Measurements from ENCODE around the gene EEA1. TPM values are rescaled to one million over a fixed set of nuclear protein-coding genes. Genes with fewer than 3 reads are reported as not detected.
A peak's percentile ranks its signal among the peaks of the same experiment; 100 is the strongest.

The EEA1 gene
- total RNA-seq, 1 experiment from 2014 or later = 27.4 TPM

DNA sequence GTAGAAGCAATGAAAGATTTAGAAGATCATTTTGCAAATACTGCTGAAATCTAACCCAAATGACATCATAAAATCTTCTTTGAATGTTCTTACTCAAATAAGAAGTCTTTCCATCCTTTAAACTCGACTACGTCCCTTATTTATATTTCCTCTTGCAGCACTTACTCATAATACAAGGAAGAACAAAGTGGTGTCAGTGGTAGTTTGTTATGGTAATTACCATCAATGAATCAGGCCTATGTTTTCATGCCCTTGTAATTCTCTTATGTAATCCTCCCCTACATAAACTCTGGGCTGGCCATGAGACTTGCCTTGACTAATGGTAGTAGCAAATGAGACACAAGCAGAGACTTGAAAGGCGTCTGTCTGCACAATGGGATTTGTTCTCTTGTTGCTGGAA is 17.0 kb downstream of the EEA1 start:
- intact Hi-C loops (cut with micrococcal nuclease; ENCODE audit: unreplicated experiment) = no loop called here
- no peak for DNase-seq
- H3K9me3 Mint-ChIP-seq (ENCODE audit: low read depth, unreplicated experiment) = peaks cover 2% of the 10 kb centered on the region
- CTCF ChIA-PET = no interaction called here
- H3K27ac Mint-ChIP-seq (ENCODE audit: unreplicated experiment) = peak overlapping the region; percentile 40
- no TSS peak for BruUV-seq (replicated peaks)
- TF ChIP-seq, protein P1, sequence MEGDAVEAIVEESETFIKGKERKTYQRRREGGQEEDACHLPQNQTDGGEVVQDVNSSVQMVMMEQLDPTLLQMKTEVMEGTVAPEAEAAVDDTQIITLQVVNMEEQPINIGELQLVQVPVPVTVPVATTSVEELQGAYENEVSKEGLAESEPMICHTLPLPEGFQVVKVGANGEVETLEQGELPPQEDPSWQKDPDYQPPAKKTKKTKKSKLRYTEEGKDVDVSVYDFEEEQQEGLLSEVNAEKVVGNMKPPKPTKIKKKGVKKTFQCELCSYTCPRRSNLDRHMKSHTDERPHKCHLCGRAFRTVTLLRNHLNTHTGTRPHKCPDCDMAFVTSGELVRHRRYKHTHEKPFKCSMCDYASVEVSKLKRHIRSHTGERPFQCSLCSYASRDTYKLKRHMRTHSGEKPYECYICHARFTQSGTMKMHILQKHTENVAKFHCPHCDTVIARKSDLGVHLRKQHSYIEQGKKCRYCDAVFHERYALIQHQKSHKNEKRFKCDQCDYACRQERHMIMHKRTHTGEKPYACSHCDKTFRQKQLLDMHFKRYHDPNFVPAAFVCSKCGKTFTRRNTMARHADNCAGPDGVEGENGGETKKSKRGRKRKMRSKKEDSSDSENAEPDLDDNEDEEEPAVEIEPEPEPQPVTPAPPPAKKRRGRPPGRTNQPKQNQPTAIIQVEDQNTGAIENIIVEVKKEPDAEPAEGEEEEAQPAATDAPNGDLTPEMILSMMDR (IDR thresholded peaks at IDR 0.05; ENCODE audit: unreplicated experiment) = no peak
- no peak overlapping the region for H3K4me3 Mint-ChIP-seq (ENCODE audit: low read depth, unreplicated experiment)
- H3K27me3 Mint-ChIP-seq (ENCODE audit: unreplicated experiment) = no peaks in the 10 kb centered on the region
- peaks cover 8% of the 10 kb centered on the region for H3K4me1 Mint-ChIP-seq (ENCODE audit: low read depth, unreplicated experiment)
- no peaks in the 10 kb centered on the region for H3K36me3 Mint-ChIP-seq (ENCODE audit: insufficient read depth, unreplicated experiment)

DNA sequence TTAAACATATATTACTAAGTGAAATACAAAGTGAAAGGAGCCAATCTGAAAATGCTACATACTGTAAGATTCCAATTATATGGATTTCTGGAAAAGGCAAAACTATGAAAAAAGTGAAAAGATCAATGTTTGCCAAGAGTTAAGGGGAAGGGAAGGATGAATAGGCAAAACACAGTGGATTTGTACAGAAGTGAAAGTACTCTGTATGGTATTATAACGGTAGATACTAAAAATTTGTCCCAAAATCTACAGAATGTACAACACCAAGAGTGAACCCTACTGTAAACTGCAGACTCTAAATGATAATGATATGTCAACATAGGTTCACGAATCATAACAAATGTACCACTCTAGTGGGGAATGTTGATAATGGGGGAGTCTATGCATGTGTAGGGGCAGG is 17.8 kb downstream of the EEA1 start:
- no peak overlapping the region for H3K27ac Mint-ChIP-seq (ENCODE audit: unreplicated experiment)
- H3K27me3 Mint-ChIP-seq (ENCODE audit: unreplicated experiment) = no peaks in the 10 kb centered on the region
- peaks cover 8% of the 10 kb centered on the region for H3K4me1 Mint-ChIP-seq (ENCODE audit: low read depth, unreplicated experiment)
- DNase-seq = no peak
- TF ChIP-seq, protein P1 (IDR thresholded peaks at IDR 0.05; ENCODE audit: unreplicated experiment) = no peak
- peaks cover 2% of the 10 kb centered on the region for H3K9me3 Mint-ChIP-seq (ENCODE audit: low read depth, unreplicated experiment)
- no TSS peak for BruUV-seq (replicated peaks)
- CTCF ChIA-PET = interaction anchor here (1.6 kb wide), 1 partner anchor 15 kb away, joined by 3 read pairs; no protein-coding TSS in a partner anchor
- H3K36me3 Mint-ChIP-seq (ENCODE audit: insufficient read depth, unreplicated experiment) = no peaks in the 10 kb centered on the region
- intact Hi-C loops (cut with micrococcal nuclease; ENCODE audit: unreplicated experiment) = no loop called here
- H3K4me3 Mint-ChIP-seq (ENCODE audit: low read depth, unreplicated experiment) = no peak overlapping the region

DNA sequence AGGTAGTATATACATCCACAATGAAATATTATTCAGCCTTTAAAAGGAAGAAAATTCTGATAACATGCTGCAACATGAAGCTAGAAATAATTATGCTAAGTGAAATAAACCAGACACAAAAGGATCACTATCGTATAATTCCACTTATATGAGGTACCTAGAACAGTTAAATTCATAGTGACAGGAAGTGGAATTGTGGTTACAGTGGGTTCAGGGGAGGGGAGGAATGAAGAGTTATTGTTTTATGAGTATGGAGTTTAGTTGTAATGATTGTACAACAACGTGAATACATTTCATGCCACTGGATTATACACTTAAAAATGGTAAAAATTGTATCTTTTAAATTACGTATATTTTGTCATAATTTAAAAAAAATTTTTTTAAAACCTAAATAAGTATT is 21.0 kb downstream of the EEA1 start:
- intact Hi-C loops (cut with micrococcal nuclease; ENCODE audit: unreplicated experiment) = no loop called here
- Mint-ChIP-seq H3K27me3 (ENCODE audit: unreplicated experiment) (no peaks in the 10 kb centered on the region), H3K27ac (ENCODE audit: unreplicated experiment) (no peak overlapping the region), H3K4me3 (ENCODE audit: low read depth, unreplicated experiment) (no peak overlapping the region), H3K36me3 (ENCODE audit: insufficient read depth, unreplicated experiment) (no peaks in the 10 kb centered on the region), H3K4me1 (ENCODE audit: low read depth, unreplicated experiment) (peaks cover 8% of the 10 kb centered on the region), H3K9me3 (ENCODE audit: low read depth, unreplicated experiment) (peaks cover 2% of the 10 kb centered on the region)
- BruUV-seq (replicated peaks) = no TSS peak
- DNase-seq = no peak
- CTCF ChIA-PET = no interaction called here
- TF ChIP-seq, protein P1 (IDR thresholded peaks at IDR 0.05; ENCODE audit: unreplicated experiment) = no peak

DNA sequence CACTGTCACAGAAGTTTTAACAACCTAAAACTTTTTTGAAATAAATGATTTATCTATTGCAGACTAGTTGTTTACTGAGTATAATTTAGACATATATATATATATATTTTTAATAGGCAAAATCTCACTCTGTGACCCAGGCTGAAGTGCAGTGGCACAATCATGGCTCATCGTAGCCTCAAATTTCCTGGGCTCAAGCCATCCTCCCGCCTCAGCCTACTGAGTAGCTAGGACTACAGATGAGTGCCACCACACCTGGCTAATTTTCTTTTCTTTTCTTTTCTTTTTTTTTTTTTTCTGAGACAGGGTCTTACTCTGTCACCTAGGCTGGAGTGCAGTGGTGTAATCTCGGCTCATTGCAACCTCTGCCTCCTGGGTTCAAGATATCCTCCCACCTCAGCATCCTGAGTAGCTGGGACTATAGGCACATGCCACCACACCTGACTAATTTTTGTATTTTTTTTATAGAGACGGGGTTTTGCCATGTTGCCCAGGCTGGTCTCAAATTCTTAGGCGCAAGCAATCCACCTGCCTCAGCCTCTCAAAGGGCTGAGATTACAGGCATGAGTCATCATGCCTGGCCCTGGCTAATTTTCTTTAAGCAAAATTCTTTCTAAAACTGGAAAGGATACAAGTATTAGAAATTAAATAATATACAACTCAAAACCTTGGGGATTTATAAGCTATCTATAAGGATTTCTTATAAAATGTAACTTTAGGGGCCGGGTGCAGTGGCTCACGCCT is 23.1 kb downstream of the EEA1 start:
- CTCF ChIA-PET = no interaction called here

More for the DNA sequence above, 23.1 kb downstream of the EEA1 start:
- no TSS peak for BruUV-seq (replicated peaks)
- Mint-ChIP-seq H3K4me3 (ENCODE audit: low read depth, unreplicated experiment) (no peak overlapping the region), H3K4me1 (ENCODE audit: low read depth, unreplicated experiment) (peaks cover 2% of the 10 kb centered on the region), H3K9me3 (ENCODE audit: low read depth, unreplicated experiment) (peaks cover 2% of the 10 kb centered on the region), H3K36me3 (ENCODE audit: insufficient read depth, unreplicated experiment) (no peaks in the 10 kb centered on the region), H3K27ac (ENCODE audit: unreplicated experiment) (no peak overlapping the region), H3K27me3 (ENCODE audit: unreplicated experiment) (no peaks in the 10 kb centered on the region)
- intact Hi-C loops (cut with micrococcal nuclease; ENCODE audit: unreplicated experiment) = no loop called here
- no peak for DNase-seq
- TF ChIP-seq, protein P1 (IDR thresholded peaks at IDR 0.05; ENCODE audit: unreplicated experiment) = no peak

Data from Calu3 (cell line).